GM23338 (cell line): Measurements from ENCODE around the gene RNF167.

Experiments used
- CREB1 ChIP-seq: fragments of 250-450 bp; sonication (Bioruptor Pico); IDR thresholded peaks from 2 replicates; pipeline ENCODE4 v1.5.0; 2020; ENCODE audit warnings: low read depth, mild to moderate bottlenecking, moderate library complexity
- CTCF ChIP-seq, 2 experiments: fragments of 200-600 bp in 1 of 2; sonication (generic) in 1 of 2; conservative IDR thresholded peaks; 2 replicates each; pipeline versions ENCODE4 v1.5.1 to v1.6.1; 2016 to 2017; ENCODE audit warnings: antibody characterized with exemption in 2 of 2, low read depth in 2 of 2, mild to moderate bottlenecking in 2 of 2, moderate library complexity in 1 of 2
- EZH2 ChIP-seq: fragments of 200-600 bp; sonication (generic); IDR thresholded peaks from one replicate; pipeline ENCODE4 v1.8.0; 2017; ENCODE audit warnings: antibody characterized with exemption, mild to moderate bottlenecking, low read depth; ENCODE audit not compliant: unreplicated experiment

- TF ChIP-seq CTCF (conservative IDR thresholded peaks at IDR 0.05; ENCODE audit: low read depth in 2 of 2) (no peak), EZH2 (no peak), CREB1 (no peak)
These were observed 11.4 kb downstream of the RNF167 start for GRCh38 chr17:4951486-4951885.
